ENCODE data around the gene ZBTB7C. TPM values are rescaled to one million over a fixed set of nuclear protein-coding genes. Genes with fewer than 3 reads are reported as not detected.

The ZBTB7C gene
- total and polyA plus RNA-seq, 2 of the 4 experiments (the other 2 are of a cell fraction) = not detected

DNA sequence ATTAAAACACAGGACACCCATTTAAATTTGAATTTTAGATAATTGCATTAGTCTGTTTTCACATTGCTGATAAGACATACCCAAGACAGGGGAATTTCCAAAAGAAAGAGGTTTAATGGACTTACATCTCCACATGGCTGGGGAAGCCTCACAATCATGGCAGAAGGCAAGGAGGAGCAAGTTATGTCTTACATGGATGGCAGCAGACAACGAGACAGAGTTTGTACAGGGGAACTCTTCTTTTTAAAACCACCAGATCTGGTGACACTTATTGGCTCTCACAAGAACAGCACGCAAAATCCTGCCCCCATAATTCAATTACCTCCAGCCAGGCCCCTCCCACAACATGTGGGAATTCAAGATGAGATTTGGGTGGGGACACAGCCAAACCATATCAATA, 398.9 kb downstream of the ZBTB7C start:
- POLR2A ChIA-PET (ENCODE audit: unreplicated experiment) = no interaction called here

More for the DNA sequence above, 398.9 kb downstream of the ZBTB7C start:
- H3K27me3 ChIP-seq (ENCODE audit: control insufficient read depth, insufficient read depth, low read length) = peaks cover 31% of the 10 kb centered on the region
- H3K9ac ChIP-seq (ENCODE audit: low read depth, low read length) = no peak overlapping the region
- no peak overlapping the region for H3K27ac ChIP-seq (ENCODE audit: insufficient read depth, low read length)
- no peak overlapping the region for H3K4me3 ChIP-seq (ENCODE audit: insufficient read depth, low read depth, low read length)
- no peak overlapping the region for H3K18ac ChIP-seq (ENCODE audit: low read depth, low read length)
- CTCF ChIA-PET = no interaction called here
- H4K20me1 ChIP-seq (ENCODE audit: insufficient read depth, low read length) = no peaks in the 10 kb centered on the region
- no peak overlapping the region for H3K56ac ChIP-seq (ENCODE audit: extremely low read depth, insufficient read depth, low read length)
- H2AK9ac ChIP-seq (replicated peaks; ENCODE audit: low read depth, low read length, poor library complexity) = no peak overlapping the region
- intact Hi-C loops (cut with micrococcal nuclease) (loop anchor here (10.0 kb wide), 1 partner anchor 65 kb away; no protein-coding TSS in a partner anchor), in situ Hi-C loops (cut with MboI; ENCODE audit: low sequenced_read_pairs) (no loop called here), dilution Hi-C loops (cut with HindIII; ENCODE audit: low sequenced_read_pairs, unreplicated experiment) (no loop called here)
- no TSS peak for BruUV-seq (replicated peaks)
- no peak overlapping the region for H2BK20ac ChIP-seq (ENCODE audit: low read depth, low read length)
- H4K5ac ChIP-seq (ENCODE audit: low read depth, low read length) = no peak overlapping the region
- no peaks in the 10 kb centered on the region for H3K9me3 ChIP-seq (ENCODE audit: control insufficient read depth, insufficient read depth, low read length)
- H3K14ac ChIP-seq (replicated peaks; ENCODE audit: low read depth, low read length) = no peak overlapping the region
- no peak overlapping the region for H2BK15ac ChIP-seq (ENCODE audit: low read depth, low read length)
- no peak overlapping the region for H4K91ac ChIP-seq (ENCODE audit: insufficient read depth, low read depth, low read length)
- no peak overlapping the region for H4K8ac ChIP-seq (ENCODE audit: low read depth in 2 of 2, low read length in 2 of 2)
- WGBS, 2 experiments (ENCODE audit: extremely low coverage in 2 of 2, insufficient read length in 1 of 2) = no CpG with 5 or more reads among the region's 2 CpGs
- DNase-seq (no peak), ATAC-seq (ENCODE audit: low read depth) (no peak)
- no peak overlapping the region for H3K4ac ChIP-seq (ENCODE audit: low read depth, low read length)
- no peak overlapping the region for H2AK5ac ChIP-seq (ENCODE audit: low read depth, low read length)
- H3K4me1 ChIP-seq (ENCODE audit: control insufficient read depth, insufficient read depth, low read length) = no peaks in the 10 kb centered on the region
- H2BK5ac ChIP-seq (ENCODE audit: low read depth, low read length, poor library complexity, severe bottlenecking) = no peak overlapping the region
- 0 out of 2 replicates have a peak, but pooled peaks cover 2% of the 10 kb centered on the region for H3K9me1 ChIP-seq (ENCODE audit: insufficient read depth, low read length)
- TF ChIP-seq CHD1 (IDR thresholded peaks at IDR 0.05; ENCODE audit: low read depth, low read length) (no peak), POLR2A (IDR thresholded peaks at IDR 0.05; ENCODE audit: low read depth, low read length) (no peak), RFX5 (IDR thresholded peaks at IDR 0.05; ENCODE audit: low read depth, low read length) (no peak), SMC3 (IDR thresholded peaks at IDR 0.05; ENCODE audit: low read depth, low read length) (no peak), BHLHE40 (IDR thresholded peaks at IDR 0.05; ENCODE audit: low read depth, low read length) (no peak), RAD21 (IDR thresholded peaks at IDR 0.05; ENCODE audit: low read length) (no peak), MXI1 (IDR thresholded peaks at IDR 0.05; ENCODE audit: borderline replicate concordance, low read depth, low read length) (no peak), MAZ (IDR thresholded peaks at IDR 0.05; ENCODE audit: borderline replicate concordance, low read depth, low read length) (no peak), CEBPB (IDR thresholded peaks at IDR 0.05; ENCODE audit: low read depth, low read length) (no peak), RCOR1 (IDR thresholded peaks at IDR 0.05; ENCODE audit: insufficient replicate concordance, low read length) (no peak)
- TF ChIP-seq, protein P1, sequence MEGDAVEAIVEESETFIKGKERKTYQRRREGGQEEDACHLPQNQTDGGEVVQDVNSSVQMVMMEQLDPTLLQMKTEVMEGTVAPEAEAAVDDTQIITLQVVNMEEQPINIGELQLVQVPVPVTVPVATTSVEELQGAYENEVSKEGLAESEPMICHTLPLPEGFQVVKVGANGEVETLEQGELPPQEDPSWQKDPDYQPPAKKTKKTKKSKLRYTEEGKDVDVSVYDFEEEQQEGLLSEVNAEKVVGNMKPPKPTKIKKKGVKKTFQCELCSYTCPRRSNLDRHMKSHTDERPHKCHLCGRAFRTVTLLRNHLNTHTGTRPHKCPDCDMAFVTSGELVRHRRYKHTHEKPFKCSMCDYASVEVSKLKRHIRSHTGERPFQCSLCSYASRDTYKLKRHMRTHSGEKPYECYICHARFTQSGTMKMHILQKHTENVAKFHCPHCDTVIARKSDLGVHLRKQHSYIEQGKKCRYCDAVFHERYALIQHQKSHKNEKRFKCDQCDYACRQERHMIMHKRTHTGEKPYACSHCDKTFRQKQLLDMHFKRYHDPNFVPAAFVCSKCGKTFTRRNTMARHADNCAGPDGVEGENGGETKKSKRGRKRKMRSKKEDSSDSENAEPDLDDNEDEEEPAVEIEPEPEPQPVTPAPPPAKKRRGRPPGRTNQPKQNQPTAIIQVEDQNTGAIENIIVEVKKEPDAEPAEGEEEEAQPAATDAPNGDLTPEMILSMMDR (conservative IDR thresholded peaks at IDR 0.05; ENCODE audit: low read depth, low read length) = no peak
- TF ChIP-seq, protein P2, sequence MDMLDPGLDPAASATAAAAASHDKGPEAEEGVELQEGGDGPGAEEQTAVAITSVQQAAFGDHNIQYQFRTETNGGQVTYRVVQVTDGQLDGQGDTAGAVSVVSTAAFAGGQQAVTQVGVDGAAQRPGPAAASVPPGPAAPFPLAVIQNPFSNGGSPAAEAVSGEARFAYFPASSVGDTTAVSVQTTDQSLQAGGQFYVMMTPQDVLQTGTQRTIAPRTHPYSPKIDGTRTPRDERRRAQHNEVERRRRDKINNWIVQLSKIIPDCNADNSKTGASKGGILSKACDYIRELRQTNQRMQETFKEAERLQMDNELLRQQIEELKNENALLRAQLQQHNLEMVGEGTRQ (IDR thresholded peaks at IDR 0.05; ENCODE audit: low read depth, low read length) = no peak
- H3K4me2 ChIP-seq (ENCODE audit: low read depth, low read length) = no peak overlapping the region
- H2BK120ac ChIP-seq (ENCODE audit: low read depth, low read length) = no peak overlapping the region
- H3K23ac ChIP-seq (ENCODE audit: low read depth, low read length) = no peak overlapping the region
- H3K79me1 ChIP-seq (ENCODE audit: low read depth in 1 of 2, low read length in 2 of 2) = no peaks in the 10 kb centered on the region
- H3K36me3 ChIP-seq (ENCODE audit: control insufficient read depth, insufficient read depth, low read length) = no peaks in the 10 kb centered on the region
- no peak overlapping the region for H2AFZ ChIP-seq (replicated peaks; ENCODE audit: low read length, poor library complexity)
